Natural killer cell (primary cell): ENCODE results near the gene LBX2. TPM values are rescaled to one million over a fixed set of nuclear protein-coding genes. Genes with fewer than 3 reads are reported as not detected.
"Not testable (repeated sequence)": the region's sequence is repeated elsewhere in the genome, so short reads cannot be mapped to it uniquely, and the experiment has no call there.

Source experiments
- ATAC-seq, 3 donors: fragments of 150-1000 bp in 2 of 3; fragments of 200-7000 bp in 1 of 3; cut with Tn5 transposase; 1 replicate in 1 of 3; 2 replicates in 2 of 3; pipeline ENCODE4 v1.10.0; 2021; ENCODE audit warnings: mild to moderate bottlenecking in 2 of 3, moderate library complexity in 2 of 3
- DNase-seq, 2 donors: peaks; one replicate each; pipeline versions ENCODE4 v3.0.0 to v3.0.0-alpha.2; 2013 to 2021; ENCODE audit warnings: mixed read lengths in 1 of 2
- H3K27ac ChIP-seq: one replicate; pipeline ENCODE4 v1.5.1; 2013; ENCODE audit warnings: mild to moderate bottlenecking, low read length
- H3K27me3 ChIP-seq: one replicate; pipeline ENCODE4 v1.6.1; 2013; ENCODE audit warnings: low read length; ENCODE audit not compliant: control insufficient read depth, insufficient read depth
- H3K36me3 ChIP-seq: one replicate; pipeline ENCODE4 v1.6.1; 2013; ENCODE audit warnings: low read length; ENCODE audit not compliant: control insufficient read depth, insufficient read depth
- H3K4me1 ChIP-seq: one replicate; pipeline ENCODE4 v1.6.1; 2013; ENCODE audit warnings: low read length; ENCODE audit not compliant: control insufficient read depth, insufficient read depth
- H3K4me3 ChIP-seq: one replicate; pipeline ENCODE4 v1.5.1; 2013; ENCODE audit warnings: low read length
- H3K9me3 ChIP-seq: one replicate; pipeline ENCODE4 v1.6.1; 2013; ENCODE audit warnings: low read length; ENCODE audit not compliant: control insufficient read depth, insufficient read depth
- H3K27ac Mint-ChIP-seq, 2 donors: one replicate each; pipeline ENCODE4 v1.8.0; 2022; ENCODE audit warnings: mild to moderate bottlenecking in 2 of 2, mixed read lengths in 2 of 2, moderate library complexity in 1 of 2
- H3K27me3 Mint-ChIP-seq, 2 donors: one replicate each; pipeline ENCODE4 v1.8.0; 2022; ENCODE audit warnings: low read depth in 2 of 2, mixed read lengths in 2 of 2
- H3K36me3 Mint-ChIP-seq: one replicate; pipeline ENCODE4 v1.8.0; 2022; ENCODE audit warnings: mixed read lengths
- H3K4me1 Mint-ChIP-seq, 2 donors: one replicate each; pipeline ENCODE4 v1.8.0; 2022; ENCODE audit warnings: mixed read lengths in 2 of 2
- H3K4me3 Mint-ChIP-seq: one replicate; pipeline ENCODE4 v1.8.0; 2022; ENCODE audit warnings: mild to moderate bottlenecking, moderate library complexity, mixed read lengths
- H3K9me3 Mint-ChIP-seq, 2 donors: one replicate each; pipeline ENCODE4 v1.8.0; 2022; ENCODE audit warnings: mixed read lengths in 2 of 2
- WGBS: methylation state at CpG from one replicate; pipeline ENCODE4 v1.1.7; 2013; ENCODE audit warnings: missing lambda C conversion rate; ENCODE audit not compliant: insufficient coverage; 5-methylcytosine and 5-hydroxymethylcytosine counted together
- intact Hi-C: fragments of 100-400 bp; cut with micrococcal nuclease; formaldehyde crosslinking; loops from one replicate; pipeline ENCODE4 v1.14.2; 2022
- total RNA-seq, 4 donors: library from RNA; stranded (reverse); fragments of 120-200 nt in 1 of 4; gene quantifications; one replicate each; pipeline versions ENCODE4 v1.2.3 to v1.2.4, GENCODE V29; 2013 to 2022
- TF ChIP-seq, protein P1 (sequence below): fragments of 200-600 bp; IDR thresholded peaks from one replicate; pipeline ENCODE4 v1.8.0; 2022; ENCODE audit warnings: antibody characterized with exemption

Gene LBX2
- total RNA-seq, 3 donors from 2014 or later (not counting 1 experiment from before 2014, with no cell fraction given): 1.7 to 1.9 (median 1.8) TPM

DNA sequence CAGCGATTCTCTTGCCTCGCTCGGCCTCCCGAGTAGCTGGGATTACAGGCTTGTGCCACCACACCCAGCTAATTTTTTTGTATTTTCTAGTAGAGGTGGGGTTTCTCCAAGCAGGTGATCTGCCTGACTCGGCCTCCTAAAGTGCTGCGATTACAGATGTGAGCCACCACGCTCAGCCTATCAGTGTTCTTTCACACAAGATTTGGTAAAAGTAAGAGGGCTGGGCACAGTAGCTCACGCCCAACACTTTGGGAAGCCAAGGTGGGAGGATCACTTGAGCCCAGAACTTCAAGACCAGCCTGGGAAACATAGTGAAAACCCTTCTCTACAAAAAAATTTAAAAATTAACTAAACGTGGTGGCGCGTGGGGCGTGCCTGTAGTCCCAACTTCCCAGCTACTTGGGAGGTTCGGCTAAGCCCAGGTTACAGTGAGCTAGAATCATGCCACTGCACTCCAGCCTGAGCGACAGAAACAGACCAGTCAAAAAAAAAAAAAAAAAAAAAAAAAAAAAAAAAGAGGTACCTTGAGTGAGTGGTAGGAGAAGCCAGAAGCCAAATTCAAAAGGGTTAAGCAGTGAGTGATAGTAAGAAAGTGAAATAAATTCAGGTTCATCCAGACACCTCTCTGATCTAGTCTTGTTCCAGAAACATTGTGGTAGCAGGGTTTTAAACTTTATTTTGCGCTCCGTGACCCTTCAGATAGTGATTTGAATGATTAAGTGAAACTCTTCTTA is 27.9 kb downstream of the LBX2 start:
- peaks cover 24% of the 10 kb centered on the region for H3K4me1 ChIP-seq
- H3K4me3 Mint-ChIP-seq: peak overlapping the region; percentile 95
- H3K27ac Mint-ChIP-seq: peak overlapping the region; percentile 97 to 98
- no peaks in the 10 kb centered on the region for H3K9me3 ChIP-seq
- H3K36me3 ChIP-seq: peaks cover 14% of the 10 kb centered on the region
- H3K4me3 ChIP-seq: peak overlapping the region; percentile 50
- H3K9me3 Mint-ChIP-seq: no peaks in the 10 kb centered on the region
- peaks cover 22 to 27% of the 10 kb centered on the region in 2 donors for H3K4me1 Mint-ChIP-seq
- TF ChIP-seq, protein P1, sequence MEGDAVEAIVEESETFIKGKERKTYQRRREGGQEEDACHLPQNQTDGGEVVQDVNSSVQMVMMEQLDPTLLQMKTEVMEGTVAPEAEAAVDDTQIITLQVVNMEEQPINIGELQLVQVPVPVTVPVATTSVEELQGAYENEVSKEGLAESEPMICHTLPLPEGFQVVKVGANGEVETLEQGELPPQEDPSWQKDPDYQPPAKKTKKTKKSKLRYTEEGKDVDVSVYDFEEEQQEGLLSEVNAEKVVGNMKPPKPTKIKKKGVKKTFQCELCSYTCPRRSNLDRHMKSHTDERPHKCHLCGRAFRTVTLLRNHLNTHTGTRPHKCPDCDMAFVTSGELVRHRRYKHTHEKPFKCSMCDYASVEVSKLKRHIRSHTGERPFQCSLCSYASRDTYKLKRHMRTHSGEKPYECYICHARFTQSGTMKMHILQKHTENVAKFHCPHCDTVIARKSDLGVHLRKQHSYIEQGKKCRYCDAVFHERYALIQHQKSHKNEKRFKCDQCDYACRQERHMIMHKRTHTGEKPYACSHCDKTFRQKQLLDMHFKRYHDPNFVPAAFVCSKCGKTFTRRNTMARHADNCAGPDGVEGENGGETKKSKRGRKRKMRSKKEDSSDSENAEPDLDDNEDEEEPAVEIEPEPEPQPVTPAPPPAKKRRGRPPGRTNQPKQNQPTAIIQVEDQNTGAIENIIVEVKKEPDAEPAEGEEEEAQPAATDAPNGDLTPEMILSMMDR: no peak
- peak in 1 of 3 donors; percentile 20 for ATAC-seq
- peak overlapping the region; percentile 82 for H3K27ac ChIP-seq
- no peak for DNase-seq
- no peaks in the 10 kb centered on the region for H3K27me3 ChIP-seq
- H3K36me3 Mint-ChIP-seq: no peaks in the 10 kb centered on the region
- 74% methylated on average over 14 of the region's 16 CpGs for WGBS
- H3K27me3 Mint-ChIP-seq: no peaks in the 10 kb centered on the region
- intact Hi-C loops: loop anchor here (1.0 kb wide), 2 partner anchors 12 to 13 kb away; partner anchors contain the start of genes TTC31 and WBP1

DNA sequence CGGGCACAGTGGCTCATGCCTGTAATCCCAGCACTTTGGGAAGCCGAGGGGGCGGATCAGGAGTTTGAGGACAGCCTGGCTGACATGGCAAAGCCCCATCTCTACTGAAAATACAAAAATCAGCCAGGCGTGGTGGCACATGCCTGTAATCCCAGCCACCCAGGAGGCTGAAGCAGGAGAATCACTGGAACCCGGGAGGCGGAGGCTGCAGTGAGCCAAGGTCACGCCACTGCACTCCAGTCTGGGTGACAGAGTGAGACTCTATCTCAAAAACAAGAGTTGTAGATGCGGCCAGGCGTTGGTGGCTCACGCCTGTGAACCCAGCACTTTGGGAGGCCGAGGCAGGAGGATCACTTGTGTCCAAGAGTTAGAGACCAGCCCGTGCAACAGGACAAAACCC is 28.7 kb downstream of the LBX2 start:
- H3K27ac ChIP-seq, H3K27me3 ChIP-seq, H3K4me3 ChIP-seq, H3K9me3 ChIP-seq, H3K27me3 Mint-ChIP-seq, H3K9me3 Mint-ChIP-seq, intact Hi-C loops, DNase-seq, H3K36me3 Mint-ChIP-seq, ATAC-seq: not testable (repeated sequence)
- Histone ChIP-seq H3K36me3 (peaks cover 14% of the 10 kb centered on the region), H3K4me1 (peaks cover 29% of the 10 kb centered on the region)
- 96% methylated on average over 11 of the region's 12 CpGs for WGBS
- H3K4me1 Mint-ChIP-seq: peaks cover 23 to 31% of the 10 kb centered on the region in 2 donors
- peak overlapping the region; percentile 64 to 86 for H3K27ac Mint-ChIP-seq
- peak overlapping the region; percentile 74 for H3K4me3 Mint-ChIP-seq

DNA sequence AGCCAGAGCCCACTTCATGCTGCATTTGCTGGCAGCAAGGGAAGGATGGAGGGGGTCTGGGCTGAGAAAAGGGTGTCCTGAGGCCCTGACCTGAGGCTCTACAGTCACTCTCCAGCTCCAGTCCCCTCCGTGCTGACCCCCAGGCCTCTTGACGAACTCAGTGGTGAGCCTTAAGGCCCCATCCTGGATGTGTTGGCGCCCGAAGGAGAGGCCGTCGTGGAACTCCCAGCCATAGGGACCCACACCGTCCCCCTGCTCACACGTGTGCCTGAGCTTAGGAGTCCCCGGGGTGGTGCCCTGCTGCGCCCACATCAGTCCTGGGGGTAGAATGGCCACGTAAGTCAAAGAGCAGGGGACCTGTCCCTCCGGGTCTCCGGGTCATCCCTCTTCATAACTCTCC is 35.0 kb downstream of the LBX2 start:
- ATAC-seq (no peak), DNase-seq (peak in 1 of 2 donors; percentile 22)
- TF ChIP-seq, protein P1: no peak
- Histone ChIP-seq H3K36me3 (peaks cover 10% of the 10 kb centered on the region), H3K4me3 (peak overlapping the region; percentile 85), H3K27ac (peak overlapping the region; percentile 88), H3K4me1 (peaks cover 22% of the 10 kb centered on the region), H3K27me3 (no peaks in the 10 kb centered on the region), H3K9me3 (no peaks in the 10 kb centered on the region)
- Mint-ChIP-seq H3K9me3 (no peaks in the 10 kb centered on the region), H3K4me1 (peaks cover 16 to 33% of the 10 kb centered on the region in 2 donors), H3K27me3 (no peaks in the 10 kb centered on the region), H3K27ac (peak overlapping the region; percentile 97), H3K4me3 (peak overlapping the region; percentile 96), H3K36me3 (no peaks in the 10 kb centered on the region)
- 12% methylated on average over 13 of the region's 13 CpGs for WGBS
- intact Hi-C loops: no loop called here

DNA sequence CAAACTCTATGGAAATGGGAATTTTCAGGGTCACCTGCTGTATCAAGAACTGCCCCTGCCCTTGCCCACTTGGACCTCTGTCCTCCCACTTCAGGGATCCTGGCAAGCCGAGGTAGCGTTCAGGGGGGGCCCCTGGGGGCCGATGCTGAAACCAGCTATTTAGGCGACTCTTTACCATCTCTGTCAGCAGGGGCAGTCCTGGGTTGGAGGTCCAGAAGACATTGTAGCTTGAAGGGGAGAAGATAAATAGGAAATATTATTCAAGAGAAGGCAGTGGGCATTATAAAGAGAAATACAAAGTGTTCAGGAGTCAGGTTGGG is 36.7 kb downstream of the LBX2 start:
- ATAC-seq (no peak), DNase-seq (no peak)
- Mint-ChIP-seq H3K27ac (peak overlapping the region in 1 of 2 donors; percentile 63), H3K9me3 (no peaks in the 10 kb centered on the region), H3K4me3 (peak overlapping the region; percentile 58), H3K36me3 (no peaks in the 10 kb centered on the region), H3K4me1 (peaks cover 33 to 48% of the 10 kb centered on the region in 2 donors), H3K27me3 (no peaks in the 10 kb centered on the region)
- intact Hi-C loops: no loop called here
- 92% methylated on average over 4 of the region's 4 CpGs for WGBS
- TF ChIP-seq, protein P1: no peak
- H3K27me3 ChIP-seq: no peaks in the 10 kb centered on the region
- no peak overlapping the region for H3K4me3 ChIP-seq
- H3K9me3 ChIP-seq: no peaks in the 10 kb centered on the region
- no peak overlapping the region for H3K27ac ChIP-seq
- peaks cover 31% of the 10 kb centered on the region for H3K4me1 ChIP-seq
- H3K36me3 ChIP-seq: peaks cover 10% of the 10 kb centered on the region
